GM21367 (cell line): ENCODE results near the gene ATRIP.

ENCODE experiments used
- ATAC-seq: cut with Tn5 transposase; IDR thresholded peaks from one replicate; pipeline ENCODE4 v1.9.1; 2021; ENCODE audit not compliant: unreplicated experiment

The ATRIP gene

GRCh38 chr3:48422681-48423080 lies 23.9 kb upstream of the ATRIP start:
- ATAC-seq: no peak

- no peak for ATAC-seq
Observed at GRCh38 chr3:48423241-48423882, 23.2 kb upstream of the ATRIP start.

- ATAC-seq: no peak
Observed at GRCh38 chr3:48423883-48424695, 22.4 kb upstream of the ATRIP start.

- ATAC-seq: no peak
Observed at GRCh38 chr3:48425281-48425812, 21.2 kb upstream of the ATRIP start.

- no peak for ATAC-seq
Observed at GRCh38 chr3:48426401-48426909, 20.1 kb upstream of the ATRIP start.

GRCh38 chr3:48426944-48427629 lies 19.4 kb upstream of the ATRIP start:
- ATAC-seq: no peak

GRCh38 chr3:48427630-48427962 lies 18.9 kb upstream of the ATRIP start:
- ATAC-seq: no peak

GRCh38 chr3:48428088-48428571 lies 18.4 kb upstream of the ATRIP start:
- no peak for ATAC-seq

- no peak for ATAC-seq
Observed at GRCh38 chr3:48428572-48429316, 17.8 kb upstream of the ATRIP start.

- no peak for ATAC-seq
Observed at GRCh38 chr3:48429317-48429959, 17.1 kb upstream of the ATRIP start.

- no peak for ATAC-seq
Observed at GRCh38 chr3:48429960-48430707, 16.4 kb upstream of the ATRIP start, which contains the start of gene PLXNB1. Gene PLXNB1 (minus strand): TSS chr3:48430086. CDS start chr3:48424611, 5,475 bp downstream.

GRCh38 chr3:48430708-48431101 lies 15.8 kb upstream of the ATRIP start:
- ATAC-seq: no peak

GRCh38 chr3:48431224-48432029 lies 15.1 kb upstream of the ATRIP start:
- no peak for ATAC-seq

GRCh38 chr3:48432411-48433371 lies 13.8 kb upstream of the ATRIP start:
- ATAC-seq: no peak

- ATAC-seq: no peak
Observed at GRCh38 chr3:48433472-48434118, 12.9 kb upstream of the ATRIP start.

- no peak for ATAC-seq
Observed at GRCh38 chr3:48434591-48435222, 11.8 kb upstream of the ATRIP start.

GRCh38 chr3:48435223-48435595 lies 11.3 kb upstream of the ATRIP start:
- no peak for ATAC-seq
